ENCODE data around the gene ARID5A.

GRCh38 chr2:96594691-96595152, 58.2 kb downstream of the ARID5A start:
- TF ChIP-seq, protein P1, sequence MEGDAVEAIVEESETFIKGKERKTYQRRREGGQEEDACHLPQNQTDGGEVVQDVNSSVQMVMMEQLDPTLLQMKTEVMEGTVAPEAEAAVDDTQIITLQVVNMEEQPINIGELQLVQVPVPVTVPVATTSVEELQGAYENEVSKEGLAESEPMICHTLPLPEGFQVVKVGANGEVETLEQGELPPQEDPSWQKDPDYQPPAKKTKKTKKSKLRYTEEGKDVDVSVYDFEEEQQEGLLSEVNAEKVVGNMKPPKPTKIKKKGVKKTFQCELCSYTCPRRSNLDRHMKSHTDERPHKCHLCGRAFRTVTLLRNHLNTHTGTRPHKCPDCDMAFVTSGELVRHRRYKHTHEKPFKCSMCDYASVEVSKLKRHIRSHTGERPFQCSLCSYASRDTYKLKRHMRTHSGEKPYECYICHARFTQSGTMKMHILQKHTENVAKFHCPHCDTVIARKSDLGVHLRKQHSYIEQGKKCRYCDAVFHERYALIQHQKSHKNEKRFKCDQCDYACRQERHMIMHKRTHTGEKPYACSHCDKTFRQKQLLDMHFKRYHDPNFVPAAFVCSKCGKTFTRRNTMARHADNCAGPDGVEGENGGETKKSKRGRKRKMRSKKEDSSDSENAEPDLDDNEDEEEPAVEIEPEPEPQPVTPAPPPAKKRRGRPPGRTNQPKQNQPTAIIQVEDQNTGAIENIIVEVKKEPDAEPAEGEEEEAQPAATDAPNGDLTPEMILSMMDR (IDR thresholded peaks at IDR 0.05): no peak
- TF ChIP-seq POLR2A (IDR thresholded peaks at IDR 0.05) (no peak), POLR2AphosphoS5 (IDR thresholded peaks at IDR 0.05) (no peak)
